GM12864 (cell line): Measurements from ENCODE around the gene ILKAP.
A peak's percentile ranks its signal among the peaks of the same experiment; 100 is the strongest.

Experiments used
- DNase-seq: peaks from one replicate; pipeline ENCODE4 v3.0.0-alpha.2; 2011; ENCODE audit warnings: low read depth
- H3K4me3 ChIP-seq: 2 replicates; pipeline ENCODE4 v1.5.1; 2011; ENCODE audit warnings: mild to moderate bottlenecking, low read depth, low read length, control low read depth
- TF ChIP-seq, protein P1 (sequence below): IDR thresholded peaks from 2 replicates; pipeline ENCODE4 v1.5.1; 2011; ENCODE audit warnings: low read depth, mild to moderate bottlenecking, moderate library complexity, low read length, control low read depth, inconsistent platforms; ENCODE audit errors: missing control alignments

Gene ILKAP

DNA sequence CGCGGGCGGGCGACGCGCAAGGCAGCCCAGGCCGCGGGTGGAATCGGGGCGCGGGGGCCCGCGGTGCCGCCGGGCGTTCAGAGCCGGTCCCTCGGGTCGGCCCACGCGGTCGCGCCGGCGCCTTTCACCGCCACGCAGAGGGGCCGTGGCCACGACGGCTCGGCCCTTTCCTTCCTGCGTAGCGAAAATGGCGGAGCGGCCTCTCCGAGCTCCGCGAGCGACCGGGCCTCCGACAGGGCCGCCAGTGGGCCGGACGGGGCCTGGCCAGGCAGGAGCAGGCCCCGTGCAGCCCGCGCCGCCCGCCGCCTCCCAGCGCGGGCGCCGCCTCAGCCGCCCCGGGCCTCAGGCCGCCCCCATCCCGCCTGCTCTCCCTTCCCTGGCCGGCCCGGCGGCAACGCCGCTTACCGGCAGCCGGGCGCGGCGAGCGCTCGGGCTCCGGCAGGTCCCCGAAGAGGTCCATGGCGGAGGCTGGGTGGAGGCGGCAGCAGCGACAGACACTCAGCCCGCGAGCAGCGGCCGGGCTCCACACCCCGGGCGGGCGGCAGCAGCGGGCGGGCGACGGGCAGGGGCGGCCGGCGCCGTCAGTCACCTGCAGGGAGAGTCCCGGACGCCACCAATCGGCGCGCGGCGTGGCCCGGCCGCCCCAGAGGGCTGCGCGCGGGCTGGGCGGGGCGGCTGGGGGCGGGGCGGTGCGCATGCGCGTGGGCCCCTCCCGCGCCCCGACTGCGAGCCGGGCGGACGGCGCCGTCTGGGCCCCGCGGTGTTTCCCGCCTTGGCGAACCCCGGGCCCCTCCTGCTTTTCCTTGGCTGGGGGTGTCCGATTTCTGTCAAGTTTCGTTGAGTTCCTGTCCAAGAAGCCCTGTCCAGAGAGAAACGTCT lies at the start of gene ILKAP:
Gene ILKAP, minus strand, starts transcription at position 602 of the 879 bp plus-strand sequence. Its CDS starts 142 bp downstream, at position 460.
- DNase-seq: peak; percentile 30

DNA sequence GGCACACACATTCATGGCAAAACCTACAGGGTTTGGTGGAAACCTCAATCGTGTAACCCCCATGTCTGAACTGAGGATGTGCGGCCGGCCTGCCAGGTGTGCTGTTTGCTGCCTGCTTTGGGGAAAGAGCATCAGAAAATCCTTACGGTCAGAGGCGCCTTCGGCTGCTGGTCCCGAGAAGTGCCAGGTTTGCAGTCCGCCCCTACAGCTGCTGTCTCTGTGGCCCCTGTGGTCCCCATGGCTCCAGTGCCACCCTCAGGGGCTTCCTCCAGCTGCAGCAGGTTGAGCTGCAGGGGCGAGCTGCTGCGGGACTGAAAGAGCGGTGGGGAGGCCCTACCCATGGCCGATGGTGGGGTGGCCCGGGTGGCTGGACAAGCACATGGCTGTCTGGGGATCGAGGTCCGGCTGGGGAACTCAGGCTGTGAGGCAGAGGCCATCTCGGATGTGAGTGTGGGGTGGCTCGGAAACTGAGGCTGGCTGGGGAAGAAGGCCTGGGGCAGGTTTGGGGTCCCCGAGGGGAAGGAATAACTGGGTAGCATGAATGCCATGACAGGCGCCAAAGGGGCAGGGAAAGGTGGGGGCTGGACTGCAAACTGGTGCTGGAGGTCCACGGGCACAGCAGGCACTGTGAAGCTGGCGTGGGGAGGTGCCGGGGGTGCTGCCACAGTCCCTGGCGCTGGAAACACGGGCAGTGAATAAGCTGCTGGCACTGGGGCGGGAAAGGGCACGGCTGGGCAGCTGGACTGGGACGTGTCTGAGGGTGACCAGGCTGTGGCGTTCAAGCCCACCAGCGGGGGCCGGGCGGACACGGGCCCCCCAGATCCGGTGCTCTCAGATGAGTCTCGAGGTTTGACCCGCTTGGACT lies 49.5 kb upstream of the ILKAP start:
- no peak overlapping the region for H3K4me3 ChIP-seq
- TF ChIP-seq, protein P1, sequence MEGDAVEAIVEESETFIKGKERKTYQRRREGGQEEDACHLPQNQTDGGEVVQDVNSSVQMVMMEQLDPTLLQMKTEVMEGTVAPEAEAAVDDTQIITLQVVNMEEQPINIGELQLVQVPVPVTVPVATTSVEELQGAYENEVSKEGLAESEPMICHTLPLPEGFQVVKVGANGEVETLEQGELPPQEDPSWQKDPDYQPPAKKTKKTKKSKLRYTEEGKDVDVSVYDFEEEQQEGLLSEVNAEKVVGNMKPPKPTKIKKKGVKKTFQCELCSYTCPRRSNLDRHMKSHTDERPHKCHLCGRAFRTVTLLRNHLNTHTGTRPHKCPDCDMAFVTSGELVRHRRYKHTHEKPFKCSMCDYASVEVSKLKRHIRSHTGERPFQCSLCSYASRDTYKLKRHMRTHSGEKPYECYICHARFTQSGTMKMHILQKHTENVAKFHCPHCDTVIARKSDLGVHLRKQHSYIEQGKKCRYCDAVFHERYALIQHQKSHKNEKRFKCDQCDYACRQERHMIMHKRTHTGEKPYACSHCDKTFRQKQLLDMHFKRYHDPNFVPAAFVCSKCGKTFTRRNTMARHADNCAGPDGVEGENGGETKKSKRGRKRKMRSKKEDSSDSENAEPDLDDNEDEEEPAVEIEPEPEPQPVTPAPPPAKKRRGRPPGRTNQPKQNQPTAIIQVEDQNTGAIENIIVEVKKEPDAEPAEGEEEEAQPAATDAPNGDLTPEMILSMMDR: no peak
- DNase-seq: no peak

More for the DNA sequence above, at the start of gene ILKAP:
- peak within 1 kb of the TSS; percentile 83 for H3K4me3 ChIP-seq
- TF ChIP-seq, protein P1: no peak

- DNase-seq: no peak
- TF ChIP-seq, protein P1: no peak
- H3K4me3 ChIP-seq: no peak overlapping the region
Observed at GRCh38 chr2:238251986-238252385, 48.5 kb upstream of the ILKAP start.

GRCh38 chr2:238251331-238251730 lies 47.8 kb upstream of the ILKAP start:
- TF ChIP-seq, protein P1: no peak
- DNase-seq: no peak
- H3K4me3 ChIP-seq: no peak overlapping the region

- TF ChIP-seq, protein P1: no peak
- DNase-seq: no peak
- no peak overlapping the region for H3K4me3 ChIP-seq
Observed at GRCh38 chr2:238250896-238251295, 47.4 kb upstream of the ILKAP start.

- TF ChIP-seq, protein P1: no peak
- DNase-seq: no peak
- no peak overlapping the region for H3K4me3 ChIP-seq
Observed at GRCh38 chr2:238247841-238248453, 44.5 kb upstream of the ILKAP start.
